Measurements from ENCODE around the gene EXOC3. TPM values are rescaled to one million over a fixed set of nuclear protein-coding genes. Genes with fewer than 3 reads are reported as not detected.

Gene EXOC3
- total RNA-seq, 1 experiment from 2014 or later: 155 TPM

DNA sequence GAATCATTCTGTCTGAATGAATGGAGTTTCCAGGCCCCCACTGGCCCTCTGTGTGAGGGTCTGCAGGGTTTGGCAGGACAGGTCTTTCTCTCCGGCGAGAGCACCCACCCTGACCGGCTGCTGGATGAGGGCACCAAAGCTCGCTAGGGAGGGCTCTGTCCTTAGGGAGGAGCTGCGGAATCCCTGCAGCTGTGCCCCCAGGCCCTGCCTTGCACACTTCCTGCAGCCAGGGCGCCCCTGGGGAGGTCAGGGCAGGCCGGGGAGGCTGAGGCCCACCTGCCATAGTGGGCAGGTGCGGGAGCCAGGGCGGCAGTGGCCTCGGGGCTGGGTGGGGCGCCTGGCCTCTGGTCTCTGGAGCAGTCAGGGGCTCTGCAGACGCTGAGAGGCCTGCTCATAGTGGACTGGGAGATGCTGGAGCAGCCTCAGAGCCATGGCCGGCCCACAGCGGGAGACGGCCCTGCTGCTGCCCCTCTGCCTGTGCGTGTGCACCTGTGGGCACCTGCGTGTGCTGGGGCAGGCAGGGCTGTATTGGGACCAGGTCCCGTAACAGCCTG is 36.1 kb downstream of the EXOC3 start:
- no peak for DNase-seq
- Histone ChIP-seq H3K9me3 (ENCODE audit: insufficient read depth, low read depth) (no peaks in the 10 kb centered on the region), H3K36me3 (ENCODE audit: low read depth) (no peaks in the 10 kb centered on the region), H3K79me2 (ENCODE audit: low read depth) (no peaks in the 10 kb centered on the region), H2AFZ (no peak overlapping the region), H3K27me3 (ENCODE audit: insufficient read depth, low read depth) (no peaks in the 10 kb centered on the region; the same call in 1 of the 2 replicates), H3K9me2 (ENCODE audit: insufficient read depth) (no peaks in the 10 kb centered on the region), H4K20me1 (ENCODE audit: insufficient read depth) (peaks cover 13% of the 10 kb centered on the region), H3K4me3 (no peak overlapping the region), H3K27ac (no peak overlapping the region), H3F3A (ENCODE audit: insufficient read depth, low read depth) (peaks cover 8% of the 10 kb centered on the region; the same call in 1 of the 2 replicates), H3K4me2 (no peak overlapping the region), H3K4me1 (replicated peaks; ENCODE audit: insufficient read depth) (peaks cover 12% of the 10 kb centered on the region)
- intact Hi-C loops (cut with micrococcal nuclease; ENCODE audit: unreplicated experiment): no loop called here
- BruUV-seq (replicated peaks): no TSS peak
- TF ChIP-seq EZH2 (IDR thresholded peaks at IDR 0.05; ENCODE audit: low read depth): no peak
- TF ChIP-seq, protein P1, sequence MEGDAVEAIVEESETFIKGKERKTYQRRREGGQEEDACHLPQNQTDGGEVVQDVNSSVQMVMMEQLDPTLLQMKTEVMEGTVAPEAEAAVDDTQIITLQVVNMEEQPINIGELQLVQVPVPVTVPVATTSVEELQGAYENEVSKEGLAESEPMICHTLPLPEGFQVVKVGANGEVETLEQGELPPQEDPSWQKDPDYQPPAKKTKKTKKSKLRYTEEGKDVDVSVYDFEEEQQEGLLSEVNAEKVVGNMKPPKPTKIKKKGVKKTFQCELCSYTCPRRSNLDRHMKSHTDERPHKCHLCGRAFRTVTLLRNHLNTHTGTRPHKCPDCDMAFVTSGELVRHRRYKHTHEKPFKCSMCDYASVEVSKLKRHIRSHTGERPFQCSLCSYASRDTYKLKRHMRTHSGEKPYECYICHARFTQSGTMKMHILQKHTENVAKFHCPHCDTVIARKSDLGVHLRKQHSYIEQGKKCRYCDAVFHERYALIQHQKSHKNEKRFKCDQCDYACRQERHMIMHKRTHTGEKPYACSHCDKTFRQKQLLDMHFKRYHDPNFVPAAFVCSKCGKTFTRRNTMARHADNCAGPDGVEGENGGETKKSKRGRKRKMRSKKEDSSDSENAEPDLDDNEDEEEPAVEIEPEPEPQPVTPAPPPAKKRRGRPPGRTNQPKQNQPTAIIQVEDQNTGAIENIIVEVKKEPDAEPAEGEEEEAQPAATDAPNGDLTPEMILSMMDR (conservative IDR thresholded peaks at IDR 0.05): no peak
- ChIA-PET CTCF (no interaction called here), POLR2A (ENCODE audit: unreplicated experiment) (no interaction called here)

DNA sequence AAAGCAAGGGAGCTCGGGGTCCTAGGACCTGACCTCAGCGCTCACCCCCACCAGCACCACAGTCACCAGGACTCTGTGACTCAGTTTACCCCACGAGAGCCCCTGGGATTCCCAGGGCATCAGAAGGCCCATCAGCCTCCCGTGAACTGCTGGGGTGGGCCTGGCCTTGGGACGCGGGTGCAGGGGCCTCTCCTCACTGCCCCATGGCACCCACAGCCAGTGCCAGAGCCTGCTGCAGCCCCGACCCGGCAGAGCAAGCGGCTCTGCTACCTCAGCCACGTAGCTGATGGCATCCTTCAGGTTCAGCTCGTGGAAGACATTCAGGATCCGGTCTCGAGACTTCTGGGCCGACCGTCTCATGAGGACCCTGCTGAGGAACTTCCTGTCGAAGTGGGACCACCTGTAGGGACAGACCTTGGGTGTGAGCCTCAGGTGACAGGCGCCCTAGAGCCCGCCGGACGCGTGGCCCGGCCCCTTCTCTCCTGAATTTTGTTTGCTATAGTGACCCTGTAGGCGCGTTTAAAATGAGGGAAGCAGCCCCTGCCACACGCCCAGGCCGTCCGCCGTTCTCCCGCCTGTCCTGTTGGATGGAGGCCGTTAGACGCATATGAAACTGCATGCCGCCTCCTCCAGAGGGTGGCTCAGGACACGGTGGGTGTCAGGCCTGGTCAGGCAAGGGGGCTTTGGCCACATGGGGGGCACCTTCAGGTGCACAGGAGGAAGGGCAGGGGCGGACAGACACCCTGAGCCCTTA is 36.8 kb downstream of the EXOC3 start:
- Histone ChIP-seq H3K4me2 (no peak overlapping the region), H3K36me3 (ENCODE audit: low read depth) (no peaks in the 10 kb centered on the region), H3K79me2 (ENCODE audit: low read depth) (no peaks in the 10 kb centered on the region), H3K27ac (no peak overlapping the region), H3K4me3 (no peak overlapping the region), H3K9me2 (ENCODE audit: insufficient read depth) (no peaks in the 10 kb centered on the region), H3K9me3 (ENCODE audit: insufficient read depth, low read depth) (no peaks in the 10 kb centered on the region), H3K27me3 (ENCODE audit: insufficient read depth, low read depth) (no peaks in the 10 kb centered on the region; the same call in 1 of the 2 replicates), H3K4me1 (replicated peaks; ENCODE audit: insufficient read depth) (peaks cover 11% of the 10 kb centered on the region), H4K20me1 (ENCODE audit: insufficient read depth) (peaks cover 13% of the 10 kb centered on the region), H2AFZ (no peak overlapping the region), H3F3A (ENCODE audit: insufficient read depth, low read depth) (peaks cover 8% of the 10 kb centered on the region; the same call in 1 of the 2 replicates)
- BruUV-seq (replicated peaks): no TSS peak
- intact Hi-C loops (cut with micrococcal nuclease; ENCODE audit: unreplicated experiment): no loop called here
- ChIA-PET CTCF (no interaction called here), POLR2A (ENCODE audit: unreplicated experiment) (no interaction called here)
- TF ChIP-seq EZH2 (IDR thresholded peaks at IDR 0.05; ENCODE audit: low read depth): no peak
- TF ChIP-seq, protein P1 (conservative IDR thresholded peaks at IDR 0.05): no peak
- no peak for DNase-seq

DNA sequence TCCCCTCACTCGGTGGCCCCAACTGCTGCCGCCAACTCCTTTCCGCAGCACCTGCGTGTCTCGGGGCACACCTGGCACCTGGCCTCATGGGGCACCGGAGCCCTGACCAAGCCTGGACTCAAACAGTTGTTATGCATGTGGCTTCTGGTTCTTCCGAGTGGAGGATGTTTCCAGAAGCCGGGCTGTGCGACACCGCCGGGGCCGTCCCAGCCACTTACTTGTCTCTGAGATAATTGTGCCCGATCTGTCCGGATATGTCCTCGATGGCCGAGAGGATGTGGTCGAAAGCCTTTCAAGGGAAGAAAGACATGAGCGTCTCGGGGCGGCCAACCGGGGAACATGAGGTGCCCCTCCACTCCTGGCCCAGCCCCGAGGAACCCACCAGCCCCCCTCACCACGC is 38.4 kb downstream of the EXOC3 start:
- Histone ChIP-seq H4K20me1 (ENCODE audit: insufficient read depth) (peaks cover 4% of the 10 kb centered on the region; the same call in 1 of the 2 replicates), H3K4me2 (no peak overlapping the region), H3K27me3 (ENCODE audit: insufficient read depth, low read depth) (no peaks in the 10 kb centered on the region; the same call in 1 of the 2 replicates), H3F3A (ENCODE audit: insufficient read depth, low read depth) (peaks cover 8% of the 10 kb centered on the region; the same call in 1 of the 2 replicates), H3K36me3 (ENCODE audit: low read depth) (no peaks in the 10 kb centered on the region), H2AFZ (no peak overlapping the region), H3K4me1 (replicated peaks; ENCODE audit: insufficient read depth) (peaks cover 17% of the 10 kb centered on the region), H3K9me3 (ENCODE audit: insufficient read depth, low read depth) (no peaks in the 10 kb centered on the region), H3K27ac (no peak overlapping the region), H3K79me2 (ENCODE audit: low read depth) (no peaks in the 10 kb centered on the region), H3K4me3 (no peak overlapping the region), H3K9me2 (ENCODE audit: insufficient read depth) (no peaks in the 10 kb centered on the region)
- intact Hi-C loops (cut with micrococcal nuclease; ENCODE audit: unreplicated experiment): no loop called here
- CTCF ChIA-PET: no interaction called here
- POLR2A ChIA-PET (ENCODE audit: unreplicated experiment): no interaction called here
- TF ChIP-seq, protein P1 (conservative IDR thresholded peaks at IDR 0.05): no peak
- TF ChIP-seq EZH2 (IDR thresholded peaks at IDR 0.05; ENCODE audit: low read depth): no peak
- no peak for DNase-seq
- no TSS peak for BruUV-seq (replicated peaks)

Data from PC-9 (cell line).